Bronchial epithelial cell (primary cell): ENCODE results near the gene VEPH1. TPM values are rescaled to one million over a fixed set of nuclear protein-coding genes. Genes with fewer than 3 reads are reported as not detected.

Experiments used
- DNase-seq: peaks from one replicate; pipeline ENCODE4 v3.0.0-alpha.2; 2010; ENCODE audit warnings: low read depth
- FAIRE-seq: peaks from 2 replicates; lab custom pipeline; 2011; peaks lifted over from hg19 to GRCh38; lab: Jason Lieb, UNC
- H3K27me3 ChIP-seq: 2 replicates; pipeline ENCODE4 v1.5.1; 2011; ENCODE audit warnings: low read length; ENCODE audit not compliant: control insufficient read depth, insufficient read depth
- H3K36me3 ChIP-seq: 2 replicates; pipeline ENCODE4 v1.5.1; 2011; ENCODE audit warnings: low read length; ENCODE audit not compliant: control insufficient read depth, insufficient read depth
- H3K4me3 ChIP-seq: 2 replicates; pipeline ENCODE4 v1.5.1; 2011; ENCODE audit warnings: mild to moderate bottlenecking, low read depth, low read length, control low read depth
- total RNA-seq: library from RNA; depleted of rRNA; stranded (reverse); fragments of >200 nt; gene quantifications from 2 replicates; pipeline ENCODE4 v1.2.1, GENCODE V29; 2014
- TF ChIP-seq, protein P1 (sequence below): IDR thresholded peaks from 2 replicates; pipeline ENCODE4 v1.5.1; 2011; ENCODE audit warnings: mild to moderate bottlenecking, moderate library complexity, low read length, control low read depth, inconsistent platforms; ENCODE audit not compliant: insufficient read depth, severe bottlenecking

VEPH1 gene
- total RNA-seq, 1 donor from 2014 or later: 1.3 TPM

DNA sequence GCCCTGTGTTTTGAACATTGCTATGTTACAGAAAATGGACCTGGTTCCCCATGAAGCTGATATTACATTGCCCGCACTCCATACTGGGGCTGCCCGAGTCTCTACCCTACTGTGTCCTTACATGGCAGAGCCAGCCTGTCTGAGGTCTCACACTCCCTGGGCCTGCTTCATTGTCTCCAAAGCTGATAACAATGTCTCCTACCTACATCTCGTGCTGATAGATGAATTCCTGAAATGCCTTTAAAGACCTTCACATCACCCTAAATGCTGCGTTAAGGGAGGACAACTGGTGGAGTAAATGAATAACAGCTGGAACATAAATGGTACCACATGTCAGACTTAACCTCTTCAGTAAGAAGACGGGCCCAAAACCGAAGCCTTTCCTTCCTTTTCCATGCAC, 129.4 kb downstream of the VEPH1 start:
- DNase-seq: no peak
- no peak overlapping the region for H3K4me3 ChIP-seq
- no peaks in the 10 kb centered on the region for H3K36me3 ChIP-seq
- no peak for FAIRE-seq
- H3K27me3 ChIP-seq: no peaks in the 10 kb centered on the region
- TF ChIP-seq, protein P1, sequence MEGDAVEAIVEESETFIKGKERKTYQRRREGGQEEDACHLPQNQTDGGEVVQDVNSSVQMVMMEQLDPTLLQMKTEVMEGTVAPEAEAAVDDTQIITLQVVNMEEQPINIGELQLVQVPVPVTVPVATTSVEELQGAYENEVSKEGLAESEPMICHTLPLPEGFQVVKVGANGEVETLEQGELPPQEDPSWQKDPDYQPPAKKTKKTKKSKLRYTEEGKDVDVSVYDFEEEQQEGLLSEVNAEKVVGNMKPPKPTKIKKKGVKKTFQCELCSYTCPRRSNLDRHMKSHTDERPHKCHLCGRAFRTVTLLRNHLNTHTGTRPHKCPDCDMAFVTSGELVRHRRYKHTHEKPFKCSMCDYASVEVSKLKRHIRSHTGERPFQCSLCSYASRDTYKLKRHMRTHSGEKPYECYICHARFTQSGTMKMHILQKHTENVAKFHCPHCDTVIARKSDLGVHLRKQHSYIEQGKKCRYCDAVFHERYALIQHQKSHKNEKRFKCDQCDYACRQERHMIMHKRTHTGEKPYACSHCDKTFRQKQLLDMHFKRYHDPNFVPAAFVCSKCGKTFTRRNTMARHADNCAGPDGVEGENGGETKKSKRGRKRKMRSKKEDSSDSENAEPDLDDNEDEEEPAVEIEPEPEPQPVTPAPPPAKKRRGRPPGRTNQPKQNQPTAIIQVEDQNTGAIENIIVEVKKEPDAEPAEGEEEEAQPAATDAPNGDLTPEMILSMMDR: no peak

DNA sequence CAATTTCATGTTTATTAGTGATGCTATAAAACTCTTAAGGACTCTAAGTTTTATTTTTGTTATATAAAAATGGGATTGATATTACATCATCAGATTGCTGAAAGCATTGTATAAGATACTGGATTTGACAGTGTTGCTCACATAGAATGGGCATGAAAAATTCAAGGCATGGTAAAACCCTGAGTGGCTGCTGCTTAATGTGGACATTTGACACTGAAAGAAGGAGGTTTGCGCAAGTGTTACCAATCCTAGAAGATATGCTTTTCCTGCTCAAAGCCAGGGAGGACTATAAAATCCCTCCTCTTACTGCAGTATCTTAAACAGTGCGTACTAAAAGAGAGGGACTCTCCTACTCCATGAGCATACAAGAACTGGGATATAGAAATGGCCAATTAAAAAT, 132.3 kb downstream of the VEPH1 start:
- Histone ChIP-seq H3K36me3 (no peaks in the 10 kb centered on the region), H3K4me3 (no peak overlapping the region), H3K27me3 (no peaks in the 10 kb centered on the region)
- DNase-seq (no peak), FAIRE-seq (no peak)
- TF ChIP-seq, protein P1: no peak

DNA sequence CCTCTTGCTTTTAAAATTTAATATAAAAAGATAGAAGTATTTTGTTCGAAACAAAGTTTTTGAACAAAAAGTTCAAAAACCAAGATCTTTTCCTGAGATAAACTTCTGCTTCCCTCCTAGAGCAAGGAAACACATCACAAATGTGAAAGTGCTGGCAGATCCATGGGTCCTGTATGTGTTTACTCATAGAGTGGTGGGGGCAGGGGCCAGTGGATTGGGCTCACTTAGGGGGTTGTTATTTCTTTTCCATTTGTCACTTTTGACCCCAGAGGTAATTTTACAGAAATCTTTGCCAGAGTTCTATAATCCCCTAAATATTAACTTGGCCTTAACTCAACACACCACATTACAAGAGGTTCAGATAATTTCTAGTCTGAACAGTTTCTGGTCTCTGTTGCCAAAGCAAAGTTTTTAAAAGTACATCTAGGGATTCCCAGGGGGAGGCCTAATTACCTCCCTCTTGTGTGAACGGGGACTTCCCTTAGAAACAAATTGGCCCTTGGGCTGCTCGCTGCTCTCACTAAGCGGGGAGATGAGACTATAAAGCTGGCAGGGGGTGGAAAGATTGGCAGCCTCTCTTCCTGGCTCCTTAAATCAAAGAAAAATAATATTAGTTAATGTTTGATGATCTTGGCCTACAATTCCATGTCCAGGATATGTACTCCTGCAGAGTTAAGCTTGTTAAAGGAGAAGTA, 133.3 kb downstream of the VEPH1 start:
- Histone ChIP-seq H3K27me3 (no peaks in the 10 kb centered on the region), H3K4me3 (no peak overlapping the region), H3K36me3 (no peaks in the 10 kb centered on the region)
- no peak for DNase-seq
- FAIRE-seq: no peak
- TF ChIP-seq, protein P1: no peak

DNA sequence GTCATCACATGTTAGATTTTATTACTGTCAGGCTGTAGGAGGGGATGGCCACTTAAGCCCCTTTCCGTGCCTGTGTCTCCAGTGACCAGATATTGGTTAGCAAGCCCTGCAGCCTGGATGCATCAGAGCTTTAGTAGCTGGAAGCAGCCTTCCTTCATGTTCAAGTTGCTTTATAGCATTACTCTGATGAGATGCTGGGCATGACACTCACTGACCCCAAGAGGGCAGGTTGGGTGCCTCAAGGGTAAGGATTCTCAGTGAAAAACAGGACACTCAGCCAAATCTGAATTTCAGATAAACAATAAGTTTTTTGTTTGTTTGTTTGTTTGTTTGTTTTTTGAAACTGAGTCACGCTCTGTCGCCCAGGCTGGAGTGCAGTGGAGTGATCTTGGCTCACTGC, 135.0 kb downstream of the VEPH1 start:
- H3K4me3 ChIP-seq: no peak overlapping the region
- TF ChIP-seq, protein P1: no peak
- no peaks in the 10 kb centered on the region for H3K36me3 ChIP-seq
- FAIRE-seq (no peak), DNase-seq (no peak)
- no peaks in the 10 kb centered on the region for H3K27me3 ChIP-seq

DNA sequence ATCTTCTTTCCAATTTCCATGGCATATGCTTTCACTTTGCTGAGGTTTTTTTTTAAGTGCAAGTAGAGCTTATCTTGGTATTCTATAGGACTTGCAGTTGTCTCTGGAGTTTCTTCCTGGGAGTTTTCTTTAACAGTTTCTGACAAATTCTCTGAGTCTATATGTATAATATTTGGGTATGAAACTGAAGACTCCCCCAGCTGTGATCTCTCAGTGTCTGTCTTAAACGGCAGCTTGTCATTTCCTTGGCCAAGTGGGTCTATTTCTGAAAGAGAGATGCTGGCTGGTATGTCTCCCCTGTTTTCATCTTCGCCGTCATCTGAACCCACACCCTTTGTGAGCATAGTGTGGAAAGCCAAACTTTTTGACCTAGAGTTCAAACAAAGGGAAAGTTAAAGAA, 139.8 kb downstream of the VEPH1 start:
- no peaks in the 10 kb centered on the region for H3K27me3 ChIP-seq
- TF ChIP-seq, protein P1: no peak
- FAIRE-seq (no peak), DNase-seq (no peak)
- H3K36me3 ChIP-seq: no peaks in the 10 kb centered on the region
- H3K4me3 ChIP-seq: no peak overlapping the region

DNA sequence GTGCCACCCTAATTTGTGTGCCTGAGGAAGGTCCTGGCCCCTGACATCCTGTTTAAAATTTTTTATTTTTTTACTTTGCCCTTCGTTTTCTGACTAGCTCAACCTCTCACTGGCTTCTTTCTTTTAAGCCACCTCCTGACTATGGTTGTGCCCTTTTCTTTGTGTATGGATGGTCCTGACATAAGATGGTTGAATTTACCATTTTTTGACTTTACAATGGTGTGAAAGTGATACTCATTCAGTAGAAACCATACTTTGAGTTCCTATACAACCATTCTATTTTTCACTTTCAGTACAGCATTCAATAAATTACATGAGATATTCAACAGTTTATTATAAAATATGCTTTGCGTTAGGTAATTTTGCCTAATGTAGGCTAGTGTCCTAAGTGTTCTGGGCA, 140.9 kb downstream of the VEPH1 start:
- TF ChIP-seq, protein P1: no peak
- H3K36me3 ChIP-seq: no peaks in the 10 kb centered on the region
- H3K4me3 ChIP-seq: no peak overlapping the region
- no peak for FAIRE-seq
- DNase-seq: no peak
- no peaks in the 10 kb centered on the region for H3K27me3 ChIP-seq
